Measurements from ENCODE around the gene SNED1. TPM values are rescaled to one million over a fixed set of nuclear protein-coding genes. Genes with fewer than 3 reads are reported as not detected.

SNED1 gene
- total RNA-seq, result 10 to 100 TPM; 32.7 to 69.5 (median 50.3) TPM
- 10 to 100 TPM; 16.7 to 29.5 TPM for polyA plus RNA-seq
- long read RNA-seq, donor 1, partial matches to known transcripts, result 64 of 90 reads
- long read RNA-seq, donor 1, other reads (novel, unspliced or antisense), result 25 of 90 reads
- long read RNA-seq, donor 2, full-length matches to known transcripts, result 1 of 1 reads
- long read RNA-seq, donor 2, partial matches to known transcripts, result 0 of 1 reads
- long read RNA-seq, donor 2, other reads (novel, unspliced or antisense), result 0 of 1 reads
- long read RNA-seq, donor 3, full-length matches to known transcripts, result 13 of 151 reads
- long read RNA-seq, donor 3, partial matches to known transcripts, result 81 of 151 reads
- long read RNA-seq, donor 3, other reads (novel, unspliced or antisense), result 57 of 151 reads

- DNase-seq, result peak; percentile 88 to 94 (median 91)
- Histone ChIP-seq H3K9me3 (no peaks in the 10 kb centered on the region), H3K27ac (peak within 1 kb of the TSS; percentile 66 to 71), H3K27me3 (no peaks in the 10 kb centered on the region), H3K4me3 (peak within 1 kb of the TSS; percentile 53), H3K4me1 (ENCODE audit: insufficient read depth) (peaks cover 52% of the 10 kb centered on the region), H3K36me3 (no peaks in the 10 kb centered on the region)
- intact Hi-C loops (cut with DNase I), result loop anchor here in 3 of 4 donors (5.0 to 10.0 kb wide), 4 partner anchors 36 to 86 kb away; no protein-coding TSS in a partner anchor
- 4 to 8% (median 5%) methylated on average over 20 to 61 of the region's 61 CpGs for WGBS, 3 donors
- TF ChIP-seq EP300 (IDR thresholded peaks at IDR 0.05) (no peak), POLR2A (IDR thresholded peaks at IDR 0.05) (peak; percentile 46), CTCF (IDR thresholded peaks at IDR 0.05) (peak in 1 of 3 donors; percentile 7)
Measured at GRCh38 chr2:240997856-240998705, at the start of gene SNED1. SNED1 (plus strand) TSS chr2:240998618; CDS start chr2:240998838, 220 bp downstream.

GRCh38 chr2:240948905-240949790, 49.3 kb upstream of the SNED1 start:
- peak; percentile 4 to 27 (median 19) for DNase-seq
- TF ChIP-seq POLR2A (IDR thresholded peaks at IDR 0.05), result no peak
- TF ChIP-seq EP300 (IDR thresholded peaks at IDR 0.05), result no peak
- TF ChIP-seq CTCF (IDR thresholded peaks at IDR 0.05), result no peak
- WGBS, 3 donors, result 82 to 91% (median 88%) methylated on average over 22 to 23 of the region's 23 CpGs

GRCh38 chr2:240949791-240950705, 48.4 kb upstream of the SNED1 start:
- H3K27ac ChIP-seq, result no peak overlapping the region
- 86 to 91% (median 88%) methylated on average over 14 of the region's 14 CpGs for WGBS, 3 donors
- no peaks in the 10 kb centered on the region for H3K36me3 ChIP-seq
- TF ChIP-seq CTCF (IDR thresholded peaks at IDR 0.05) (no peak), POLR2A (IDR thresholded peaks at IDR 0.05) (no peak), EP300 (IDR thresholded peaks at IDR 0.05) (no peak)
- DNase-seq, result no peak
- no peaks in the 10 kb centered on the region for H3K27me3 ChIP-seq
- intact Hi-C loops (cut with DNase I), result no loop called here
- no peak overlapping the region for H3K4me3 ChIP-seq
- H3K9me3 ChIP-seq, result no peaks in the 10 kb centered on the region
- H3K4me1 ChIP-seq (ENCODE audit: insufficient read depth), result no peaks in the 10 kb centered on the region

More at GRCh38 chr2:240948905-240949790, 49.3 kb upstream of the SNED1 start:
- no peak overlapping the region for H3K4me3 ChIP-seq
- no peaks in the 10 kb centered on the region for H3K36me3 ChIP-seq
- no peaks in the 10 kb centered on the region for H3K4me1 ChIP-seq (ENCODE audit: insufficient read depth)
- no peaks in the 10 kb centered on the region for H3K9me3 ChIP-seq
- intact Hi-C loops (cut with DNase I), result no loop called here
- H3K27ac ChIP-seq, result no peak overlapping the region
- no peaks in the 10 kb centered on the region for H3K27me3 ChIP-seq
